ENCODE measurements around the gene TMC7.

TMC7 gene

GRCh38 chr16:19044769-19045168, 61.0 kb downstream of the TMC7 start:
- Histone ChIP-seq H3K4me3 (replicated peaks; ENCODE audit: insufficient read depth, low read length) (no peak overlapping the region), H3K27me3 (ENCODE audit: insufficient read depth, poor library complexity, severe bottlenecking) (no peaks in the 10 kb centered on the region), H3K27ac (replicated peaks) (no peak overlapping the region)
- no peak for DNase-seq (ENCODE audit: low read depth in 1 of 2, low spot score in 1 of 2)
- TF ChIP-seq REST (IDR thresholded peaks at IDR 0.05; ENCODE audit: insufficient replicate concordance, low read depth), result no peak
- no peak for TF ChIP-seq SPI1 (IDR thresholded peaks at IDR 0.05; ENCODE audit: borderline replicate concordance, low read depth)
- TF ChIP-seq GABPA (IDR thresholded peaks at IDR 0.05; ENCODE audit: low read depth), result no peak
- TF ChIP-seq POLR2AphosphoS5 (IDR thresholded peaks at IDR 0.05; ENCODE audit: low read depth), result no peak

- Histone ChIP-seq H3K4me3 (replicated peaks; ENCODE audit: insufficient read depth, low read length) (no peak overlapping the region), H3K27ac (replicated peaks) (no peak overlapping the region), H3K27me3 (ENCODE audit: insufficient read depth, poor library complexity, severe bottlenecking) (no peaks in the 10 kb centered on the region)
- TF ChIP-seq REST (IDR thresholded peaks at IDR 0.05; ENCODE audit: insufficient replicate concordance, low read depth) (no peak), SPI1 (IDR thresholded peaks at IDR 0.05; ENCODE audit: borderline replicate concordance, low read depth) (no peak), GABPA (IDR thresholded peaks at IDR 0.05; ENCODE audit: low read depth) (no peak), CTCF (IDR thresholded peaks at IDR 0.05; ENCODE audit: insufficient read depth, low read length) (no peak), POLR2AphosphoS5 (IDR thresholded peaks at IDR 0.05; ENCODE audit: low read depth) (no peak)
- DNase-seq (ENCODE audit: low read depth in 1 of 2, low spot score in 1 of 2), result no peak
Observed at GRCh38 chr16:19046062-19046461, 62.3 kb downstream of the TMC7 start.

GRCh38 chr16:19062706-19063105, 79.0 kb downstream of the TMC7 start:
- no peak for DNase-seq (ENCODE audit: low read depth in 1 of 2, low spot score in 1 of 2)
- TF ChIP-seq REST (IDR thresholded peaks at IDR 0.05; ENCODE audit: insufficient replicate concordance, low read depth) (no peak), POLR2AphosphoS5 (IDR thresholded peaks at IDR 0.05; ENCODE audit: low read depth) (no peak), SPI1 (IDR thresholded peaks at IDR 0.05; ENCODE audit: borderline replicate concordance, low read depth) (no peak), CTCF (IDR thresholded peaks at IDR 0.05; ENCODE audit: insufficient read depth, low read length) (no peak), GABPA (IDR thresholded peaks at IDR 0.05; ENCODE audit: low read depth) (no peak)
- no peak overlapping the region for H3K4me3 ChIP-seq (replicated peaks; ENCODE audit: insufficient read depth, low read length)
- no peak overlapping the region for H3K27ac ChIP-seq (replicated peaks)
- no peaks in the 10 kb centered on the region for H3K27me3 ChIP-seq (ENCODE audit: insufficient read depth, poor library complexity, severe bottlenecking)
